ENCODE measurements around the gene FRMD8.
A peak's percentile ranks its signal among the peaks of the same experiment; 100 is the strongest.

The FRMD8 gene

DNA sequence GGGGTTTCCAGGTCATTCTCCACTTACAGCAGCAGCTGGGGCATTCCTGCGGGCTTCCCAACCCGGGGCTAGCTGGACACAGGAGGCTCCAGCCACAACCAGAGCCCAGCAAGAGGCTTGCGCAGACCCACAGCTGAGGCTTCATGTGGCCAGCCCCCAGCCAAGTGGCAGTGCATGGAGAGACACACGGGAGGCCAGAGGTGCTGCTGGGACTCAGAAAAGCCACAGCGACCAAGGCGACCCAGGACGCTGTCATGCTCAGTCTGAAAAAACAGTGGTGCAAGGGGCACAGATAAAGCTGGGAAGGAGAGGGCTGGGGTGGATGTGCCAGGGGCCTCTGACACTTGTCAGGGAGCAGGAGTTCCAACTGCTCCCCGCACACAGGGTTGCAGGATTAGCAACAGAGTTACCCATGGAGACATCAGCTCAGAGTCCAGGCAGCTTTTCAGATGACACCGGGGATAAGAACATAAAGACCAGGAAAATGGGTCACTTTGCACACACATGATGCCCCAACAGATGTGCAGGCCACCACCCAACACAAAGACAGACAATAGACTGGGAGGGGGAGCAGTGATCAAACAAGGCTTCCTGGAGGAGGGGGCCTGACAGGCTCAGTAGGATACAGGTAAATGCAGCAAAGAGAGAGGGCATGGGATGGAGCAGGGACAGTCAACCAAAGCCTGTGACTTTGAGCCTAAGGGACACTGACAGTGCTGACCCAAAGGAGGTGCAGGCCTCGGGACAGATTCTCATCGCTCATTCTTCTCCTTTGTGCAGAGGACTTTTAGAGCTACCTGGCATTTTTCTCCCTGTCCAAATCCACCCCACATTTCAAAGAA is 29.3 kb downstream of the FRMD8 start:
- Histone ChIP-seq H3K36me3 (ENCODE audit: low read depth) (no peaks in the 10 kb centered on the region), H3K27ac (ENCODE audit: poor library complexity, severe bottlenecking) (peak overlapping the region; percentile 97), H3K4me3 (ENCODE audit: severe bottlenecking) (no peak overlapping the region), H3K9me3 (ENCODE audit: severe bottlenecking) (no peaks in the 10 kb centered on the region), H3K27me3 (ENCODE audit: insufficient read depth, poor library complexity, severe bottlenecking) (no peaks in the 10 kb centered on the region), H3K4me1 (ENCODE audit: insufficient read depth, poor library complexity, severe bottlenecking) (peaks cover 29% of the 10 kb centered on the region)
- DNase-seq (ENCODE audit: low spot score) = peak; percentile 57
- TF ChIP-seq, protein P1, sequence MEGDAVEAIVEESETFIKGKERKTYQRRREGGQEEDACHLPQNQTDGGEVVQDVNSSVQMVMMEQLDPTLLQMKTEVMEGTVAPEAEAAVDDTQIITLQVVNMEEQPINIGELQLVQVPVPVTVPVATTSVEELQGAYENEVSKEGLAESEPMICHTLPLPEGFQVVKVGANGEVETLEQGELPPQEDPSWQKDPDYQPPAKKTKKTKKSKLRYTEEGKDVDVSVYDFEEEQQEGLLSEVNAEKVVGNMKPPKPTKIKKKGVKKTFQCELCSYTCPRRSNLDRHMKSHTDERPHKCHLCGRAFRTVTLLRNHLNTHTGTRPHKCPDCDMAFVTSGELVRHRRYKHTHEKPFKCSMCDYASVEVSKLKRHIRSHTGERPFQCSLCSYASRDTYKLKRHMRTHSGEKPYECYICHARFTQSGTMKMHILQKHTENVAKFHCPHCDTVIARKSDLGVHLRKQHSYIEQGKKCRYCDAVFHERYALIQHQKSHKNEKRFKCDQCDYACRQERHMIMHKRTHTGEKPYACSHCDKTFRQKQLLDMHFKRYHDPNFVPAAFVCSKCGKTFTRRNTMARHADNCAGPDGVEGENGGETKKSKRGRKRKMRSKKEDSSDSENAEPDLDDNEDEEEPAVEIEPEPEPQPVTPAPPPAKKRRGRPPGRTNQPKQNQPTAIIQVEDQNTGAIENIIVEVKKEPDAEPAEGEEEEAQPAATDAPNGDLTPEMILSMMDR (IDR thresholded peaks at IDR 0.05; ENCODE audit: poor library complexity, severe bottlenecking) = no peak
- no peak for ATAC-seq (ENCODE audit: low read depth)

DNA sequence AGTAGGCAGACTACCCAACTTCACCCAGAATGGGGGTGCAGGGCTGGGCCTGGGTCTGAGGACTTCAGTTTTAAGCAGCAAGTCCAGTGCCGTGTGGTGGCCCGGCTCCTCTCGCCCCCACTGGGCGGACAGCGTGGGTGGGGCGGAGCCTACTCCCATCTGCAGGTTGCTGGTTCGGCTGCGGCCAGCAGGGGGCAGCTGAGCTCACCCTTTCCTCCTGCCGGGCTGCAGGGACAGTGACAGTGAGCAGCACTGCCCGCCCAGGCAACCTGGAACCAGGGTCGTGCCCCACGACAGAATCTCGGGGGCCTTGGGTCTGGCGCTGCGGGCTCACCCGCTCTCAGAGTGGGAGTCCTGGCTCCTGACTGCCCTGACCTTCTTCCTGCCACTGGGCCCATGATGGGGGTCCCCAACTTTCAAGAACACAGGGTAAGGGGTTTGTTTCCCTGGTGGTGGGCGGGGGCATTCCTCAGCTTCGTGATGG is 29.9 kb downstream of the FRMD8 start:
- Histone ChIP-seq H3K4me1 (ENCODE audit: insufficient read depth, poor library complexity, severe bottlenecking) (peaks cover 32% of the 10 kb centered on the region), H3K4me3 (ENCODE audit: severe bottlenecking) (no peak overlapping the region)
- DNase-seq (ENCODE audit: low spot score) = peak; percentile 77

DNA sequence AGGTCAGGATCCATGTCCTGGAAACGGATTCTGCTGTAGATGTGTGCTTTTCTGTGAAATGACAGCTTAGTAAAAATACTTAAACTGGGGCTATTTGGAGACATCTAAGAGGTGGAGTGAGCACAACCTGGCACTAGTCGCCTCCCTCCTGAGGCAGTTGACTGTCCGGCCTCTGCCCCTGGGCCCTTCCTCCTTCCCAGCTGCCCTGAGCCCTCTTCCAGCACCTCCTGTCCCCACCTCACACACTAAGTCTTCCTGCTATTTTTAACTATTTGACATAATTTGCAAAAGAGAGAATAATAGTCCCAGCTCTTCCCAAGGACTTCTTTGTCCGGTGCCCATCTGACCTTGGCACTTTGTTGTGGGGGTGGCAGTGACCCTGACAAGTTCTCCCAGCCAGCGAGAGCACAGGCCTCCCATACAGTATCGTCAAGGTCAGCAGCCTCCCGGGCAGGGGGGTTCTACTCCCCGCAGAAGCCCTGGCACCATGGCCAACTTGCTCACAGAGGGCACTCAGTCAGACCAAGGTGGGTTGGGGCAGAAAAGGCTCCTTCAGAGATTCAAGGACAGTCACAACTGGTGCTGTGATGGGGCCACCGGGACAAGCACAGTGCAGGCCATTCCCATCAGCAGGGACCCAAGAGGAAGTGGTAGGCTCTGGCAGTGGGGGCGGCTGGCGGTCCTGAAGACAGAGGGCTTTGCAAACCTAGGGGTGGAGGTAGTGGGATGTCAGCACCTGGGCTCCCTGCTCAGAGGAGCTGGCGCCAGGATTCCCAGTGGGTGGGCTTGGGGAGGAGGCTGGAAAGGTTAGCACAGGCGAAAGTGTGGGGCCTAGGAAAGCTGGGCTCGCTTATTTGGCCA is 30.6 kb downstream of the FRMD8 start:
- no peaks in the 10 kb centered on the region for H3K9me3 ChIP-seq (ENCODE audit: severe bottlenecking)
- H3K36me3 ChIP-seq (ENCODE audit: low read depth) = no peaks in the 10 kb centered on the region
- H3K27ac ChIP-seq (ENCODE audit: poor library complexity, severe bottlenecking) = peak overlapping the region; percentile 97
- ATAC-seq (ENCODE audit: low read depth) = no peak
- TF ChIP-seq, protein P1 (IDR thresholded peaks at IDR 0.05; ENCODE audit: poor library complexity, severe bottlenecking) = no peak
- peaks cover 35% of the 10 kb centered on the region for H3K4me1 ChIP-seq (ENCODE audit: insufficient read depth, poor library complexity, severe bottlenecking)
- no peak overlapping the region for H3K4me3 ChIP-seq (ENCODE audit: severe bottlenecking)
- H3K27me3 ChIP-seq (ENCODE audit: insufficient read depth, poor library complexity, severe bottlenecking) = no peaks in the 10 kb centered on the region
- DNase-seq (ENCODE audit: low spot score) = peak; percentile 56

More for the DNA sequence above, 29.9 kb downstream of the FRMD8 start:
- no peaks in the 10 kb centered on the region for H3K27me3 ChIP-seq (ENCODE audit: insufficient read depth, poor library complexity, severe bottlenecking)
- TF ChIP-seq, protein P1 (IDR thresholded peaks at IDR 0.05; ENCODE audit: poor library complexity, severe bottlenecking) = peak; percentile 97
- H3K9me3 ChIP-seq (ENCODE audit: severe bottlenecking) = no peaks in the 10 kb centered on the region
- H3K36me3 ChIP-seq (ENCODE audit: low read depth) = no peaks in the 10 kb centered on the region
- peak overlapping the region; percentile 97 for H3K27ac ChIP-seq (ENCODE audit: poor library complexity, severe bottlenecking)
- ATAC-seq (ENCODE audit: low read depth) = peak; percentile 33

DNA sequence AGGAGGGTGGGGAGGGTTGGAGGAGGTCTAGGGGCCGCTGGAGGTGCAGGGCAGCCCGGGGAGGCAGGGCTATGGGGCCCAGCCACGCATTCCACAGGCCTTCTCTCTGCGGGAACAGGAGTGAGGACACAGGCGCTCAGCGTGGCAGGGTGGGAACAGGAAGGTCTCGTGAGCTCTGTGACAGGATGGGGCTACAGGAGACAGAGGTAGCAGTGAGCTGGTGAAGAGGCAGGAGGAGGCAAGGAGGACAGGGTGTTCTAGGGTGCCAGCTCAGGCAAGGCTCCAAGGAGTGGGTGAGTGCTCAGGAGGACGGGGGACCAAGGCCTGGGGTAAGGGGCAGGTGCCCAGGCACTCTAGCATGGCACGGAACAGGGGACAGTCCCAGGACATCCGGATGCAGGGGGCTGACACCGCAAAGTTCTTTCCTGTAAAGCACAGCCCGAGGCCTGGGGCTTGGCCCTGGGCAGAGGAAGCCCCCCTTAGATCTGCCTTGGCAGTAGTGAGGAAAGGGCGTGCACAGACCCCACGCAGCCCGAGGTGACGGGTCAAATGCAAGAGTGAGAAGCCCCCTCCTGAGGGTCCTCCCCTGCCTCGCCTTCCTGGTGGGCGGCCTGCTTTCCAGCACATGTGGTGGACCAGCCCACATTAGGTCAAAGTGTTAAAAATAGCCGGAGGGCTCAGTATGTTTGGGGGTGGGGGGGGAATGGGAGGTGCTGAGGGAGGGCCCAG is 31.4 kb downstream of the FRMD8 start:
- DNase-seq (ENCODE audit: low spot score) (peak; percentile 53), ATAC-seq (ENCODE audit: low read depth) (no peak)
- Histone ChIP-seq H3K36me3 (ENCODE audit: low read depth) (peaks cover 1% of the 10 kb centered on the region), H3K4me1 (ENCODE audit: insufficient read depth, poor library complexity, severe bottlenecking) (peaks cover 35% of the 10 kb centered on the region), H3K27me3 (ENCODE audit: insufficient read depth, poor library complexity, severe bottlenecking) (no peaks in the 10 kb centered on the region), H3K9me3 (ENCODE audit: severe bottlenecking) (no peaks in the 10 kb centered on the region), H3K27ac (ENCODE audit: poor library complexity, severe bottlenecking) (peak overlapping the region; percentile 97), H3K4me3 (ENCODE audit: severe bottlenecking) (no peak overlapping the region)
- TF ChIP-seq, protein P1 (IDR thresholded peaks at IDR 0.05; ENCODE audit: poor library complexity, severe bottlenecking) = no peak

Measured in RWPE2 (cell line).